IMR-90 (cell line): ENCODE results near the gene UBTFL1. TPM values are rescaled to one million over a fixed set of nuclear protein-coding genes. Genes with fewer than 3 reads are reported as not detected.

Source experiments
- ATAC-seq: fragments of 200-7000 bp; cut with Tn5 transposase; 2 replicates; pipeline ENCODE4 v1.9.1; 2020; ENCODE audit warnings: low read depth, mild to moderate bottlenecking, moderate library complexity
- BruUV-seq: library from RNA; stranded (reverse); fragments of 400-500 nt; replicated peaks from 2 replicates; lab custom pipeline; 2021; lab: Mats Ljungman, UMichigan
- CTCF ChIA-PET: fragments of 300-600 bp; formaldehyde crosslinking; extraction: SDS; loops from one replicate; lab custom pipeline; 2021; ENCODE audit warnings: antibody characterized with exemption; lab: Yijun Ruan, JAX
- POLR2A ChIA-PET: fragments of 300-600 bp; sonication (Branson Sonifier 250); formaldehyde crosslinking; loops from one replicate; lab custom pipeline; 2022; ENCODE audit warnings: antibody characterized with exemption; ENCODE audit not compliant: unreplicated experiment; lab: Charles Lee
- DNase-seq: peaks from one replicate; pipeline ENCODE4 v3.0.0; 2013
- H2AFZ ChIP-seq: replicated peaks from 2 replicates; pipeline ENCODE3; 2013; ENCODE audit warnings: low read length, mild to moderate bottlenecking; ENCODE audit not compliant: poor library complexity
- H2AK5ac ChIP-seq: 2 replicates; pipeline ENCODE4 v1.6.1; 2013; ENCODE audit warnings: low read depth, low read length, inconsistent platforms
- H2AK9ac ChIP-seq: replicated peaks from 2 replicates; pipeline ENCODE3; 2013; ENCODE audit warnings: mild to moderate bottlenecking, low read depth, low read length, moderate library complexity; ENCODE audit not compliant: poor library complexity
- H2BK120ac ChIP-seq: 2 replicates; pipeline ENCODE4 v1.6.1; 2013; ENCODE audit warnings: low read depth, low read length, inconsistent platforms
- H2BK15ac ChIP-seq: 3 replicates; pipeline ENCODE4 v1.6.1; 2013; ENCODE audit warnings: low read depth, low read length, inconsistent platforms
- H2BK20ac ChIP-seq: 2 replicates; pipeline ENCODE4 v1.6.1; 2013; ENCODE audit warnings: low read depth, mild to moderate bottlenecking, inconsistent platforms, low read length, moderate library complexity
- H2BK5ac ChIP-seq: 2 replicates; pipeline ENCODE4 v1.6.1; 2013; ENCODE audit warnings: mild to moderate bottlenecking, low read depth, low read length, inconsistent platforms; ENCODE audit not compliant: poor library complexity, severe bottlenecking
- H3K14ac ChIP-seq: replicated peaks from 2 replicates; pipeline ENCODE4 v1.6.1; 2013; ENCODE audit warnings: low read depth, low read length, inconsistent platforms
- H3K18ac ChIP-seq: 2 replicates; pipeline ENCODE4 v1.6.1; 2013; ENCODE audit warnings: low read depth, low read length, control low read depth
- H3K23ac ChIP-seq: 2 replicates; pipeline ENCODE4 v1.6.1; 2013; ENCODE audit warnings: low read depth, low read length, inconsistent platforms
- H3K27ac ChIP-seq: 2 replicates; pipeline ENCODE4 v1.5.1; 2013; ENCODE audit warnings: mild to moderate bottlenecking, control low read depth, low read length; ENCODE audit not compliant: insufficient read depth
- H3K27me3 ChIP-seq: 2 replicates; pipeline ENCODE4 v1.6.1; 2013; ENCODE audit warnings: low read length; ENCODE audit not compliant: control insufficient read depth, insufficient read depth
- H3K36me3 ChIP-seq: 2 replicates; pipeline ENCODE4 v1.6.1; 2013; ENCODE audit warnings: low read length, mixed read lengths; ENCODE audit not compliant: control insufficient read depth, insufficient read depth
- H3K4ac ChIP-seq: 2 replicates; pipeline ENCODE4 v1.6.1; 2013; ENCODE audit warnings: low read depth, low read length, inconsistent platforms
- H3K4me1 ChIP-seq: 2 replicates; pipeline ENCODE4 v1.6.1; 2013; ENCODE audit warnings: low read length, mixed read lengths; ENCODE audit not compliant: control insufficient read depth, insufficient read depth
- H3K4me2 ChIP-seq: 2 replicates; pipeline ENCODE4 v1.6.1; 2013; ENCODE audit warnings: low read depth, mild to moderate bottlenecking, control low read depth, low read length, moderate library complexity
- H3K4me3 ChIP-seq: 2 replicates; pipeline ENCODE4 v1.5.1; 2013; ENCODE audit warnings: low read depth, mild to moderate bottlenecking, control low read depth, low read length, moderate library complexity; ENCODE audit not compliant: insufficient read depth
- H3K56ac ChIP-seq: 2 replicates; pipeline ENCODE4 v1.6.1; 2013; ENCODE audit warnings: low read length, inconsistent platforms; ENCODE audit not compliant: insufficient read depth; ENCODE audit errors: extremely low read depth
- H3K79me1 ChIP-seq, 2 experiments: 2 replicates each; pipeline ENCODE4 v1.6.1; 2013; ENCODE audit warnings: low read length in 2 of 2, inconsistent platforms in 1 of 2, low read depth in 1 of 2
- H3K9ac ChIP-seq: 2 replicates; pipeline ENCODE4 v1.6.1; 2013; ENCODE audit warnings: low read depth, low read length, control low read depth
- H3K9me1 ChIP-seq: 2 replicates; pipeline ENCODE4 v1.6.1; 2013; ENCODE audit warnings: low read length, inconsistent platforms; ENCODE audit not compliant: insufficient read depth
- H3K9me3 ChIP-seq: 2 replicates; pipeline ENCODE4 v1.6.1; 2013; ENCODE audit warnings: low read length; ENCODE audit not compliant: control insufficient read depth, insufficient read depth
- H4K20me1 ChIP-seq: 2 replicates; pipeline ENCODE4 v1.6.1; 2013; ENCODE audit warnings: low read length, inconsistent platforms; ENCODE audit not compliant: insufficient read depth
- H4K5ac ChIP-seq: 2 replicates; pipeline ENCODE4 v1.6.1; 2013; ENCODE audit warnings: mild to moderate bottlenecking, low read depth, low read length, control low read depth
- H4K8ac ChIP-seq, 2 experiments: 2 replicates each; pipeline ENCODE4 v1.6.1; 2013; ENCODE audit warnings: low read depth in 2 of 2, low read length in 2 of 2, control low read depth in 1 of 2, inconsistent platforms in 1 of 2
- H4K91ac ChIP-seq: 2 replicates; pipeline ENCODE4 v1.6.1; 2013; ENCODE audit warnings: low read depth, low read length, inconsistent platforms; ENCODE audit not compliant: insufficient read depth
- BHLHE40 ChIP-seq: fragments of 150-350 bp; IDR thresholded peaks from 2 replicates; pipeline ENCODE4 v1.6.1; 2016; ENCODE audit warnings: mild to moderate bottlenecking, low read depth, low read length
- CEBPB ChIP-seq: IDR thresholded peaks from 2 replicates; pipeline ENCODE4 v1.6.1; 2012; ENCODE audit warnings: low read depth, low read length, improper control_type of control experiment
- CHD1 ChIP-seq: IDR thresholded peaks from 2 replicates; pipeline ENCODE4 v1.6.1; 2012; ENCODE audit warnings: low read depth, low read length, improper control_type of control experiment
- ELK1 ChIP-seq: fragments of 150-350 bp; IDR thresholded peaks from 2 replicates; pipeline ENCODE4 v1.6.1; 2016; ENCODE audit warnings: low read depth, mild to moderate bottlenecking, low read length, moderate library complexity, borderline replicate concordance
- FOS ChIP-seq: fragments of 150-350 bp; IDR thresholded peaks from 2 replicates; pipeline ENCODE4 v1.6.1; 2016; ENCODE audit warnings: low read depth, low read length
- MAFK ChIP-seq: IDR thresholded peaks from 2 replicates; pipeline ENCODE4 v1.6.1; 2012; ENCODE audit warnings: low read depth, low read length, improper control_type of control experiment
- MAZ ChIP-seq: IDR thresholded peaks from 2 replicates; pipeline ENCODE4 v1.6.1; 2012; ENCODE audit warnings: low read depth, mild to moderate bottlenecking, low read length, improper control_type of control experiment, moderate library complexity, borderline replicate concordance
- MXI1 ChIP-seq: IDR thresholded peaks from 2 replicates; pipeline ENCODE4 v1.6.1; 2012; ENCODE audit warnings: low read depth, mild to moderate bottlenecking, low read length, moderate library complexity, borderline replicate concordance
- NFE2L2 ChIP-seq: fragments of 150-350 bp; IDR thresholded peaks from 2 replicates; pipeline ENCODE4 v1.6.1; 2016; ENCODE audit warnings: low read depth, mild to moderate bottlenecking, low read length
- POLR2A ChIP-seq: IDR thresholded peaks from 2 replicates; pipeline ENCODE4 v1.6.1; 2012; ENCODE audit warnings: mild to moderate bottlenecking, low read depth, low read length
- RAD21 ChIP-seq: IDR thresholded peaks from 2 replicates; pipeline ENCODE4 v1.6.1; 2012; ENCODE audit warnings: low read length, improper control_type of control experiment
- RCOR1 ChIP-seq: IDR thresholded peaks from 2 replicates; pipeline ENCODE4 v1.6.1; 2012; ENCODE audit warnings: mild to moderate bottlenecking, low read length, improper control_type of control experiment; ENCODE audit not compliant: insufficient replicate concordance
- RFX5 ChIP-seq: IDR thresholded peaks from 2 replicates; pipeline ENCODE4 v1.8.0; 2012; ENCODE audit warnings: low read depth, mild to moderate bottlenecking, low read length, moderate library complexity
- SMC3 ChIP-seq: fragments of 150-350 bp; IDR thresholded peaks from 2 replicates; pipeline ENCODE4 v1.6.1; 2016; ENCODE audit warnings: low read depth, mild to moderate bottlenecking, antibody characterized with exemption, low read length, moderate library complexity
- WGBS, 2 experiments: methylation state at CpG; one replicate each; pipeline versions ENCODE4 v1.1.5 to v1.1.7; 2013; ENCODE audit warnings: missing lambda C conversion rate in 2 of 2; ENCODE audit not compliant: insufficient read length in 1 of 2; ENCODE audit errors: extremely low coverage in 2 of 2; 5-methylcytosine and 5-hydroxymethylcytosine counted together
- dilution Hi-C: fragments of 300-500 bp; cut with HindIII; formaldehyde crosslinking; loops from one replicate; pipeline ENCODE4 v1.14.3; 2018; ENCODE audit warnings: low sequenced_read_pairs; ENCODE audit not compliant: unreplicated experiment
- in situ Hi-C: fragments of 300-500 bp; cut with MboI; formaldehyde crosslinking; loops from 3 replicates; pipeline ENCODE4 v1.14.3; 2019; ENCODE audit warnings: low sequenced_read_pairs, inconsistent platforms, mixed read lengths
- intact Hi-C: fragments of 100-400 bp; cut with micrococcal nuclease; formaldehyde crosslinking; loops from 2 replicates; pipeline ENCODE4 v1.10.0; 2022
- polyA plus RNA-seq, 3 experiments: library from polyadenylated mRNA; depleted of rRNA; stranded (reverse); fragments of >200 nt; gene quantifications; 2 replicates each; pipeline ENCODE4 v1.2.3, GENCODE V29; 2012; ENCODE audit warnings: low replicate concordance in 1 of 3
- total RNA-seq: library from RNA; depleted of rRNA; stranded (reverse); fragments of >200 nt; gene quantifications from 2 replicates; pipeline ENCODE4 v1.2.3, GENCODE V29; 2012
- TF ChIP-seq, protein P1 (sequence below): fragments of 150-350 bp; IDR thresholded peaks from 2 replicates; pipeline ENCODE4 v1.6.1; 2017; ENCODE audit warnings: mild to moderate bottlenecking, antibody characterized with exemption, low read length, low read depth
- TF ChIP-seq, protein P2 (sequence below): conservative IDR thresholded peaks from 2 replicates; pipeline ENCODE4 v1.5.1; 2012; ENCODE audit warnings: mild to moderate bottlenecking, low read depth, low read length, improper control_type of control experiment

The UBTFL1 gene
- total and polyA plus RNA-seq, 2 of the 4 experiments (the other 2 are of a cell fraction), result not detected

DNA sequence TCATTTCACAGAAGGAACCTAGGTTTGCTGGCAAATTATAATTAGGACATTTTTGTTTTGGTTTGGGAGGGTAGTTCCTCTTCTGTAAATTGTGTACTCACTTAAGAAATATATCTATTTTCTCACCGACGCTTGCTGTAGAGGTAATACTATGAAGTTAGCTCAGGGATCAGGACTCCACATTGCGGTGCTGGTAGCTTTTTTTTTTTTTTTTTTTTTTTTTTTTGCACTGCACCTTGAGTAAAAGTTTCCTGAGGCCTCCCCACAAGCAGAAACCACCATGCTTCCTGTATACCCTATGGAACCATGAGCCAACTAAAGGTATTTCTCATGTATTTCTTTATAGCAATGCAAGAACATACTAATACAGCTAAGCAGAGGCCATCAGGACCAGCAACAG, 14.7 kb downstream of the UBTFL1 start:
- no peak overlapping the region for H3K4me3 ChIP-seq
- H3K56ac ChIP-seq, result no peak overlapping the region
- H2AK9ac ChIP-seq, result no peak overlapping the region
- H3K18ac ChIP-seq, result no peak overlapping the region
- POLR2A ChIA-PET, result no interaction called here
- no peak overlapping the region for H4K5ac ChIP-seq
- H3K9ac ChIP-seq, result no peak overlapping the region
- no peak overlapping the region for H2BK15ac ChIP-seq
- H2BK120ac ChIP-seq, result no peak overlapping the region
- no peak overlapping the region for H3K4me2 ChIP-seq
- no peaks in the 10 kb centered on the region for H3K9me3 ChIP-seq
- H3K23ac ChIP-seq, result no peak overlapping the region
- H4K20me1 ChIP-seq, result no peaks in the 10 kb centered on the region
- H2BK5ac ChIP-seq, result no peak overlapping the region
- CTCF ChIA-PET, result no interaction called here
- H2AFZ ChIP-seq, result no peak overlapping the region
- H3K9me1 ChIP-seq, result no peaks in the 10 kb centered on the region
- intact Hi-C loops, result no loop called here
- H2AK5ac ChIP-seq, result no peak overlapping the region
- H3K79me1 ChIP-seq, result no peaks in the 10 kb centered on the region
- H2BK20ac ChIP-seq, result no peak overlapping the region
- no peak for TF ChIP-seq RCOR1
- no peak for TF ChIP-seq RAD21
- no peak for TF ChIP-seq CHD1
- TF ChIP-seq FOS, result no peak
- no peak for TF ChIP-seq ELK1
- TF ChIP-seq, protein P1, sequence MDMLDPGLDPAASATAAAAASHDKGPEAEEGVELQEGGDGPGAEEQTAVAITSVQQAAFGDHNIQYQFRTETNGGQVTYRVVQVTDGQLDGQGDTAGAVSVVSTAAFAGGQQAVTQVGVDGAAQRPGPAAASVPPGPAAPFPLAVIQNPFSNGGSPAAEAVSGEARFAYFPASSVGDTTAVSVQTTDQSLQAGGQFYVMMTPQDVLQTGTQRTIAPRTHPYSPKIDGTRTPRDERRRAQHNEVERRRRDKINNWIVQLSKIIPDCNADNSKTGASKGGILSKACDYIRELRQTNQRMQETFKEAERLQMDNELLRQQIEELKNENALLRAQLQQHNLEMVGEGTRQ, result no peak
- no peak for TF ChIP-seq BHLHE40
- TF ChIP-seq, protein P2, sequence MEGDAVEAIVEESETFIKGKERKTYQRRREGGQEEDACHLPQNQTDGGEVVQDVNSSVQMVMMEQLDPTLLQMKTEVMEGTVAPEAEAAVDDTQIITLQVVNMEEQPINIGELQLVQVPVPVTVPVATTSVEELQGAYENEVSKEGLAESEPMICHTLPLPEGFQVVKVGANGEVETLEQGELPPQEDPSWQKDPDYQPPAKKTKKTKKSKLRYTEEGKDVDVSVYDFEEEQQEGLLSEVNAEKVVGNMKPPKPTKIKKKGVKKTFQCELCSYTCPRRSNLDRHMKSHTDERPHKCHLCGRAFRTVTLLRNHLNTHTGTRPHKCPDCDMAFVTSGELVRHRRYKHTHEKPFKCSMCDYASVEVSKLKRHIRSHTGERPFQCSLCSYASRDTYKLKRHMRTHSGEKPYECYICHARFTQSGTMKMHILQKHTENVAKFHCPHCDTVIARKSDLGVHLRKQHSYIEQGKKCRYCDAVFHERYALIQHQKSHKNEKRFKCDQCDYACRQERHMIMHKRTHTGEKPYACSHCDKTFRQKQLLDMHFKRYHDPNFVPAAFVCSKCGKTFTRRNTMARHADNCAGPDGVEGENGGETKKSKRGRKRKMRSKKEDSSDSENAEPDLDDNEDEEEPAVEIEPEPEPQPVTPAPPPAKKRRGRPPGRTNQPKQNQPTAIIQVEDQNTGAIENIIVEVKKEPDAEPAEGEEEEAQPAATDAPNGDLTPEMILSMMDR, result no peak
- no peak for TF ChIP-seq MXI1
- TF ChIP-seq MAZ, result no peak
- no peak for TF ChIP-seq RFX5
- no peak for TF ChIP-seq CEBPB
- TF ChIP-seq SMC3, result no peak
- no peak for TF ChIP-seq MAFK
- no peak for TF ChIP-seq POLR2A
- no peak for TF ChIP-seq NFE2L2
- H4K91ac ChIP-seq, result no peak overlapping the region
- DNase-seq, result no peak
- H3K4ac ChIP-seq, result no peak overlapping the region
- H3K27me3 ChIP-seq, result no peaks in the 10 kb centered on the region
- in situ Hi-C loops, result loop anchor here (25.0 kb wide), 1 partner anchor 1013 kb away; no protein-coding TSS in a partner anchor
- H4K8ac ChIP-seq, result no peak overlapping the region
- H3K14ac ChIP-seq, result no peak overlapping the region
- dilution Hi-C loops, result no loop called here
- no peaks in the 10 kb centered on the region for H3K4me1 ChIP-seq
- no peak overlapping the region for H3K27ac ChIP-seq
- ATAC-seq, result no peak
- H3K36me3 ChIP-seq, result no peaks in the 10 kb centered on the region
- no TSS peak for BruUV-seq
- no CpG with 5 or more reads among the region's 3 CpGs for WGBS, 2 experiments
